ENCODE data around the gene MUC5AC. TPM values are rescaled to one million over a fixed set of nuclear protein-coding genes. Genes with fewer than 3 reads are reported as not detected.

Gene MUC5AC
- total RNA-seq, 2 experiments from 2014 or later: not detected

DNA sequence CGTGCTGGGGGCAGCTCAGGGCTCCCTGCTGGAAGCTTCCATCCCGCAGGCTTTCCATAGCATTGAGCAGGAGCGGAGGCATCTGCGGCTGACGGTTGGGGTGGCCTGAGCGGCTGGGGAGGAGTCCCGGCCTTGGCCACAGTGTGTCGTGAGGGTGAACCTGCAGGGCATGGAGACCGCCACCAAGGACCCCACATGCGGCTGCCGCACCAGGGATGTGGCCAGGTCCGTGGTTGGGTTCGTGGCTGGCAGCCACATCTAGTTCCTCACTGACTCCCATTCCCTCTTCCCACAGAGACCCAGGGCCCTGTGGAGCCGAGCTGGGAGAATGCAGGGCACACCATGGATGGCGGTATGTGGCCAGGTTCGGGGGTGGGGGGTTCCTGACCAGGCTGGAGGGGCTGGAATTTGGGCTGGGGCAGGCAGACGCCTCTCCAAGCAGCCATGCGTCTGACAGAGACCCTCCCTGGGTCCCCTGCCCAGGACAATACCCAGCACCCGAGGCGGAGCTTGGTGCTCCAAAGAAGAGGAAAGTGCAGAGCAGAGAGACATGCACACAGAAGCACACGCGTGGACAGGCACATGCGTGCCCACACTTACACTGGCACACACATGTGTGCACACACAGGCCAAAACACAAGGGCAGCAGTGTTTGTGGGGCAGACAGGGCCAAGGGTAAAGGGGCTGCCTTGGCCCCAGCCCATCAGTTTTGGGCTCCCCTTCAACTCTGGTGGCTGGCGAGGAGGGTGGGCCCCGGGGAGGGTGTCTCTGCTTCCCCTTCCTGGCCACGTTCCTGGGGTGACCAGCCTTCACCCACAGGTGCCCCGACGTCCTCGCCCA is 67.9 kb downstream of the MUC5AC start:
- H3K9me3 Mint-ChIP-seq: no peaks in the 10 kb centered on the region
- TF ChIP-seq, protein P1, sequence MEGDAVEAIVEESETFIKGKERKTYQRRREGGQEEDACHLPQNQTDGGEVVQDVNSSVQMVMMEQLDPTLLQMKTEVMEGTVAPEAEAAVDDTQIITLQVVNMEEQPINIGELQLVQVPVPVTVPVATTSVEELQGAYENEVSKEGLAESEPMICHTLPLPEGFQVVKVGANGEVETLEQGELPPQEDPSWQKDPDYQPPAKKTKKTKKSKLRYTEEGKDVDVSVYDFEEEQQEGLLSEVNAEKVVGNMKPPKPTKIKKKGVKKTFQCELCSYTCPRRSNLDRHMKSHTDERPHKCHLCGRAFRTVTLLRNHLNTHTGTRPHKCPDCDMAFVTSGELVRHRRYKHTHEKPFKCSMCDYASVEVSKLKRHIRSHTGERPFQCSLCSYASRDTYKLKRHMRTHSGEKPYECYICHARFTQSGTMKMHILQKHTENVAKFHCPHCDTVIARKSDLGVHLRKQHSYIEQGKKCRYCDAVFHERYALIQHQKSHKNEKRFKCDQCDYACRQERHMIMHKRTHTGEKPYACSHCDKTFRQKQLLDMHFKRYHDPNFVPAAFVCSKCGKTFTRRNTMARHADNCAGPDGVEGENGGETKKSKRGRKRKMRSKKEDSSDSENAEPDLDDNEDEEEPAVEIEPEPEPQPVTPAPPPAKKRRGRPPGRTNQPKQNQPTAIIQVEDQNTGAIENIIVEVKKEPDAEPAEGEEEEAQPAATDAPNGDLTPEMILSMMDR (IDR thresholded peaks at IDR 0.05): no peak
- H3K36me3 Mint-ChIP-seq (ENCODE audit: low read depth): no peaks in the 10 kb centered on the region
- no peak overlapping the region for H3K27ac Mint-ChIP-seq
- H3K4me3 Mint-ChIP-seq: no peak overlapping the region
- ATAC-seq (no peak), DNase-seq (no peak)
- intact Hi-C loops (cut with micrococcal nuclease): no loop called here
- peaks cover 4% of the 10 kb centered on the region for H3K27me3 Mint-ChIP-seq
- no peaks in the 10 kb centered on the region for H3K4me1 Mint-ChIP-seq (ENCODE audit: low read depth)
- ChIA-PET POLR2A (no interaction called here), CTCF (no interaction called here)

DNA sequence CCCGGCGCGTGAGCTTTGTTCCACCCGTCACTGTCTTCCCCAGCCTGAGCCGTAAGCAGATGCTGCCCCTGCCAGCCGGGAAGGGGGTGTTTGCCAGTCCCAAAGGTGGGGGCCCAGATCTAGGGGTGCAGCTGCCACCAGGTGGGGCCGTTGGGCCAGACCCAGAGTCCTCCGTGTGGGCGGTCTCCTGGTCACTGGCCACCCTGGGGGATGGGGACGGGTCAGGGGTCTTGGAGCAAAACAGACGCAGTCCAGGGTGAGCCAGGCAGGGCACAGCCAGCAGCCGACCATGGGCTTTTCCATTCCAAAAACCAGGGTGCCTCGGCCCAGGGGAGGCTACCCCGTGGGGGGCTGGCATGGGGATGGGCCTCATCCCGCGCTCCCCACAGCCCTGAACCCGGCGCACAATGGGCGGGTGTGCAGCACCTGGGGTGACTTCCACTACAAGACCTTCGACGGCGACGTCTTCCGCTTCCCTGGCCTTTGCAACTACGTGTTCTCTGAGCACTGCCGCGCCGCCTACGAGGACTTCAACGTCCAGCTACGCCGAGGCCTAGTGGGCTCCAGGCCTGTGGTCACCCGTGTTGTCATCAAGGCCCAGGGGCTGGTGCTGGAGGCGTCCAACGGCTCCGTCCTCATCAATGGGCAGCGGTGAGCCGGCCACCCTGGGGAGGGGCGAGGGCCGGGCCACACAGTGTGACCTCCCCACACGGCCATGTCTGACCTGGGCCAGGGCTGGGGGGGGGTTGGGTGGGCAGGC is 68.7 kb downstream of the MUC5AC start:
- no peaks in the 10 kb centered on the region for H3K9me3 Mint-ChIP-seq
- ChIA-PET POLR2A (no interaction called here), CTCF (no interaction called here)
- no peak overlapping the region for H3K4me3 Mint-ChIP-seq
- H3K27me3 Mint-ChIP-seq: peaks cover 1% of the 10 kb centered on the region
- H3K27ac Mint-ChIP-seq: no peak overlapping the region
- DNase-seq (no peak), ATAC-seq (no peak)
- intact Hi-C loops (cut with micrococcal nuclease): no loop called here
- no peaks in the 10 kb centered on the region for H3K4me1 Mint-ChIP-seq (ENCODE audit: low read depth)
- TF ChIP-seq, protein P1 (IDR thresholded peaks at IDR 0.05): no peak
- no peaks in the 10 kb centered on the region for H3K36me3 Mint-ChIP-seq (ENCODE audit: low read depth)

DNA sequence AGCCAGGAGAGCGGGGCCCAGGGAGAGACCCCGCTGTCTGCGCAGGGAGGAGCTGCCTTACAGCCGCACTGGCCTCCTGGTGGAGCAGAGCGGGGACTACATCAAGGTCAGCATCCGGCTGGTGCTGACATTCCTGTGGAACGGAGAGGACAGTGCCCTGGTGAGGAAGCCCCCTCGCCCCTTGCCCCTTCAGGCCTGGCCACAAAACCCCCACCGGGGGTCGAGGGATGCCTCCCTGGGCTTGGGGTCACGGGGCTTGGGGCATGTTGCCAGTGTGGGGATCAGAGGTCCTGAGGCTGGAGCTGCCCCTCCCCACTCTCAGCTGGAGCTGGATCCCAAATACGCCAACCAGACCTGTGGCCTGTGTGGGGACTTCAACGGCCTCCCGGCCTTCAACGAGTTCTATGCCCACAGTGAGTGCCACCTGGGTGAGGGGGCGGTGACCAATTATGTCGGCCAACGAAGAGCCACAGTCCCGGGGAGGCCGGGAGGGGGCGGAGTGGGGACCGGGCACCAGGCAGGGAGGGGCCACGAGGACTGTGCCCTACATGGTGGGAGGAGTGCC is 69.3 kb downstream of the MUC5AC start:
- Mint-ChIP-seq H3K27me3 (peaks cover 1% of the 10 kb centered on the region), H3K4me3 (no peak overlapping the region), H3K36me3 (ENCODE audit: low read depth) (no peaks in the 10 kb centered on the region), H3K4me1 (ENCODE audit: low read depth) (no peaks in the 10 kb centered on the region), H3K27ac (no peak overlapping the region), H3K9me3 (no peaks in the 10 kb centered on the region)
- DNase-seq (no peak), ATAC-seq (no peak)
- POLR2A ChIA-PET: no interaction called here
- intact Hi-C loops (cut with micrococcal nuclease): no loop called here
- TF ChIP-seq, protein P1 (IDR thresholded peaks at IDR 0.05): no peak
- CTCF ChIA-PET: no interaction called here

DNA sequence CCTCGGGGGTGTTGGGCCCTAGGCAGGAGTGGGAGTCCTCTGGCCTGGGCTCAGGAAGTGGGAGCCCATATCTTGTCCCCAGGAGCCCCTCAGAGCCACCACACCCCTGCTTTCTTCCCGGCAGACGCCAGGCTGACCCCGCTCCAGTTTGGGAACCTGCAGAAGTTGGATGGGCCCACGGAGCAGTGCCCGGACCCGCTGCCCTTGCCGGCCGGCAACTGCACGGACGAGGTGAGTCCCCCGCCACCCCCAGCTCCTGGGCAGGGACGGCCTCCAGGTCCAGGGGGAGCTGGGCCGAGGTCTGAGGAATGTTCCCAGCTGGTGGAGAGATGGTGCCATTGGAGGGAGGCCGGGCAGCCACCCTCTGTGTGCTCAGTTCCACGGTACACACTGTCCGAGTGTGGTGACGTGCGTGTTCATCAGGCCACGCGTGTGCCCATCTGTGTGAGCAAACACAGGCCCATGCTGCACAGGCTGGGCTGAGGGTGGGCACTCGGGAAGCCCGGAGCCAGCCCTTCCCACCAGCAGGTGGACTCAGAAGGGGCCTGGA is 69.9 kb downstream of the MUC5AC start:
- ChIA-PET POLR2A (no interaction called here), CTCF (no interaction called here)
- no peaks in the 10 kb centered on the region for H3K9me3 Mint-ChIP-seq
- H3K27ac Mint-ChIP-seq: no peak overlapping the region
- H3K27me3 Mint-ChIP-seq: peaks cover 1% of the 10 kb centered on the region
- H3K4me1 Mint-ChIP-seq (ENCODE audit: low read depth): no peaks in the 10 kb centered on the region
- TF ChIP-seq, protein P1 (IDR thresholded peaks at IDR 0.05): no peak
- H3K4me3 Mint-ChIP-seq: no peak overlapping the region
- DNase-seq (no peak), ATAC-seq (no peak)
- intact Hi-C loops (cut with micrococcal nuclease): no loop called here
- no peaks in the 10 kb centered on the region for H3K36me3 Mint-ChIP-seq (ENCODE audit: low read depth)

Data from activated CD8-positive, alpha-beta T cell treated with anti-CD3 and anti-CD28 coated beads for 36 hours (primary cell).